Gastrocnemius medialis (tissue), 4 donors: ENCODE measurements around the gene ZNF280D.

ENCODE experiments used
- CTCF ChIP-seq, 5 experiments: fragments of 450-650 bp in 3 of 5; fragments of 200-600 bp in 2 of 5; sonication (generic) in 2 of 5; IDR thresholded peaks in 4 of 5; conservative IDR thresholded peaks in 1 of 5; 1 replicate in 4 of 5; 2 replicates in 1 of 5; pipeline ENCODE4 v1.5.1; 2016 to 2019; ENCODE audit warnings: antibody characterized with exemption in 5 of 5, mild to moderate bottlenecking in 3 of 5, moderate library complexity in 3 of 5
- POLR2A ChIP-seq, 2 donors: fragments of 450-650 bp; IDR thresholded peaks; one replicate each; pipeline ENCODE4 v1.6.1; 2017; ENCODE audit warnings: antibody characterized with exemption in 2 of 2, mild to moderate bottlenecking in 2 of 2, moderate library complexity in 2 of 2

DNA sequence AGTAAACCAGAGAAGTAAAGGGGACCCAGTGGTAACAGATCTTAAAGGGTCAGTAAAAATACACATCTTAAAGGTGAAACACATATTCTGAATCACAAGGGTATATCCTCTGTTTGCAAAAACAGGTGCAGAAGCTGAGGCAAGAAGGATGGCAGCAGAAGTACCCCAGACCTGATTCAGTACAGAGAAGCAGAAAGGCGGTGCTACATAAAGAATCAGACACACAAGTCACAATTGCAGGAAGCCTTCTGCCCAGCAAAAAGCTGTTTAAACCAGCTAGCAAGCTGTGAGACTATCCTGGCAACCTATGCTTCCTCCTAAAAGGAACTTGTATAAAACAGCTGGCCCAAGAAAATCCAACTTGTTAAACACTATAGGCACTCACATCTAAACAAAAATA, 49.4 kb downstream of the ZNF280D start:
- TF ChIP-seq CTCF (IDR thresholded peaks at IDR 0.05 in 4 of 5, conservative IDR thresholded peaks at IDR 0.05 in 1 of 5) (no peak), POLR2A (IDR thresholded peaks at IDR 0.05) (no peak)
